Dermis blood vessel endothelial cell (primary cell): Measurements from ENCODE around the gene GNGT2. TPM values are rescaled to one million over a fixed set of nuclear protein-coding genes. Genes with fewer than 3 reads are reported as not detected.

Source experiments
- DNase-seq: peaks from one replicate; pipeline ENCODE4 v3.0.0; 2010
- total RNA-seq: library from RNA; depleted of rRNA; stranded (reverse); fragments of >200 nt; gene quantifications from 2 replicates; pipeline ENCODE4 v1.2.3, GENCODE V29; 2014

Gene GNGT2
- total RNA-seq, 1 donor from 2014 or later, result 2.9 TPM

- no peak for DNase-seq
These were observed 41.7 kb downstream of the GNGT2 start for GRCh38 chr17:49168706-49169105.

GRCh38 chr17:49165143-49165542 lies 45.2 kb downstream of the GNGT2 start:
- DNase-seq, result no peak

- no peak for DNase-seq
These were observed 47.5 kb downstream of the GNGT2 start for GRCh38 chr17:49162866-49163265.

DNA sequence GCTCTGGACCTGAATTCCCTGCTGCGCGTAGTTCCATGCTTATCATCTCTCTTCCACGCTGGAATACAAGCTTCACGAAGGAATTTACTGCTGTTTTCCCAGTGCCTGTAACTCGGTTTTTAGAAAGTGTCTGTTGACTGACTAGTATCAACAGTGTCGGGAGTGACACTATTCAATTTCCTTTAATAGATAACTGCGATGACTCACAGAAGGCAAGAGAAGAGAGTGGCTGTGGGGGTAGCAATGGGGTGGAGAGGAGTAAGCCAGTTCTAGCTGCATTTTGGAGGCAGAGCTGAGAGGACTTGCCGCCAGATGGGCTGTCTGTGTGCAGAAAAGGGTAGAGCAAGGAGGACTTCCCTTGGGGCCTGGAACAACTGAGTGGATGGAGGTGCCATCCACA lies 52.6 kb downstream of the GNGT2 start:
- no peak for DNase-seq

- no peak for DNase-seq
These were observed 54.1 kb downstream of the GNGT2 start for GRCh38 chr17:49156256-49156655.

Other genes starting within 250 kb of the GNGT2 start
- not detected in 2 replicates for gene GIP, start 242.0 kb downstream of the GNGT2 start, total RNA-seq
- 0.51 and 0.85 TPM in 2 replicates for gene IGF2BP1, start 213.2 kb downstream of the GNGT2 start, total RNA-seq
- under 0.01 TPM in 2 replicates for gene B4GALNT2, start 77.8 kb downstream of the GNGT2 start, total RNA-seq
- 12.9 and 21.7 TPM in 2 replicates for gene ABI3, start 133 bp upstream of the GNGT2 start, total RNA-seq
- gene PHOSPHO1, start 20.2 kb upstream of the GNGT2 start, total RNA-seq, result 0.14 TPM in 1 of 2 replicates, not detected in the other
- 11.4 and 15.9 TPM in 2 replicates for gene ZNF652, start 151.7 kb upstream of the GNGT2 start, total RNA-seq
- gene PHB1, start 204.3 kb upstream of the GNGT2 start, total RNA-seq, result 171 and 197 TPM in 2 replicates